ENCODE measurements around the gene TGM6. TPM values are rescaled to one million over a fixed set of nuclear protein-coding genes. Genes with fewer than 3 reads are reported as not detected.
"Not testable (repeated sequence)": the region's sequence is repeated elsewhere in the genome, so short reads cannot be mapped to it uniquely, and the experiment has no call there.

The TGM6 gene
- total RNA-seq, 2 experiments from 2014 or later, result not detected

DNA sequence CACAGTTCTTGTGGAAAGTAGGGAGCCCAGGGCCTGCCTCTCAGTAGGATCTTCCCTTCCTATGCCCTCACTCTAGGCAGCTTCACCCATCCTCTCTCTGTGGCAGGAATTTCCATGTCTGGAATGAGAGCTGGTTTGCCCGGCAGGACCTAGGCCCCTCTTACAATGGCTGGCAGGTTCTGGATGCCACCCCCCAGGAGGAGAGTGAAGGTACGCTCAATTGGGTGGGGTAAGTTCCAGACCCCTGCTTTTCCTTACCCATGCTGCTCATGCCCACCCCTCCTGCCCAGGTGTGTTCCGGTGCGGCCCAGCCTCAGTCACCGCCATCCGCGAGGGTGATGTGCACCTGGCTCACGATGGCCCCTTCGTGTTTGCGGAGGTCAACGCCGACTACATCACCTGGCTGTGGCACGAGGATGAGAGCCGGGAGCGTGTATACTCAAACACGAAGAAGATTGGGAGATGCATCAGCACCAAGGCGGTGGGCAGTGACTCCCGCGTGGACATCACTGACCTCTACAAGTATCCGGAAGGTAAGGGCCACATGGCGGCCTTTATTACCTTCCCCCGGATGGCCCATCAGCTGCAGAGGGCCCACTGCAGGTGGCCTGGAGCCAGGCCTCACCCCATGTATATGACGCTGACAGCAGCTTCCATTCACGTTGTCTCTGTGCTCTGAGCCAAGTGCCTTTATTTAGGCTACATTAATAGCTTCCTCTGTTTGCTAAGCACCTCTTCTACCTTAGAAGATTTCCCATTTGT, 22.8 kb downstream of the TGM6 start:
- DNase-seq, result no peak
- intact Hi-C loops (cut with micrococcal nuclease), result no loop called here
- no peaks in the 10 kb centered on the region for H3K4me1 Mint-ChIP-seq (ENCODE audit: low read depth)
- no peak overlapping the region for H3K27ac Mint-ChIP-seq
- no peaks in the 10 kb centered on the region for H3K36me3 Mint-ChIP-seq
- ChIA-PET CTCF (interaction anchor here (0.6 to 1.6 kb wide), 2 partner anchors 16 to 44 kb away, joined by 3 to 6 read pairs; no protein-coding TSS in a partner anchor), POLR2A (no interaction called here)
- no peak overlapping the region for H3K4me3 Mint-ChIP-seq
- peaks cover 8% of the 10 kb centered on the region for H3K9me3 Mint-ChIP-seq
- peaks cover 7% of the 10 kb centered on the region for H3K27me3 Mint-ChIP-seq

DNA sequence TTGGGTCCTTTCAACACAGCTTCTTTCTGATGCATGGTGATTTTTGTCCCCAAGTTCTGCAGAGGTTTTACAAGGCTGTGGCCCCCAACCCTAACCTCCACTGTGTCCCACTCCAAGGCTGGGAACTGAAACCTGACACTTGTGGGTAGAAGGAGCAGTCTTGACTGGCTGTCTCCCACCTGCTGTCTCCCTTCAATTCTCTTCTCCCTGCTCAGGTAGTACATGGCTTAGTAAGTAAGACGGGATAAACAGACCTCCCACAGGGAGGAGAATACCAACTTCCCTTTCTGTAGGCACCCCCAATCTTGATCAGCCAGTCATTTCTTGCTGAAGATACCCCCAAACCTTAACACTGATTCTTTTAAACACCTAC, 25.0 kb downstream of the TGM6 start:
- POLR2A ChIA-PET, result no interaction called here
- Mint-ChIP-seq H3K36me3 (no peaks in the 10 kb centered on the region), H3K4me3 (no peak overlapping the region), H3K9me3 (peaks cover 8% of the 10 kb centered on the region), H3K4me1 (ENCODE audit: low read depth) (no peaks in the 10 kb centered on the region), H3K27me3 (peaks cover 7% of the 10 kb centered on the region), H3K27ac (no peak overlapping the region)
- no peak for DNase-seq
- intact Hi-C loops (cut with micrococcal nuclease), result no loop called here
- CTCF ChIA-PET, result no interaction called here

DNA sequence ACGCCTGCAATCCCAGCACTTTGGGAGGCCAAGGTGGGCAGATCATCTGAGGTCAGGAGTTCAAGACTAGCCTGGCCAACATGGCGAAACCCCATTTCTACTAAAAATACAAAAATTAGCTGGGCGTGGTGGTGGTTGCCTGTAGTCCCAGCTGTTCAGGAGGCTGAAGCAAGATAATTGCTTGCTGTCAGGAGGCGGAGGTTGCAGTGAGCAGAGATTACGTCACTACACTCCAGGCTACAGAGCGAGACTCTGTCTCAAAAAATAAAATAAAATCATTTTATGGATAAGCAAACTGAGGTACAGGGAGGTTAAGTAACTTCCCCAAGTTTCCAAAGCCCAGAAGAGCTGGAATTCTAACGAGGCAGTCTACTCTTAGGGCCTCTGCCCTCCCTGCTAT, 26.7 kb downstream of the TGM6 start:
- intact Hi-C loops (cut with micrococcal nuclease); H3K27me3 Mint-ChIP-seq; H3K4me1 Mint-ChIP-seq (ENCODE audit: low read depth): not testable (repeated sequence)

DNA sequence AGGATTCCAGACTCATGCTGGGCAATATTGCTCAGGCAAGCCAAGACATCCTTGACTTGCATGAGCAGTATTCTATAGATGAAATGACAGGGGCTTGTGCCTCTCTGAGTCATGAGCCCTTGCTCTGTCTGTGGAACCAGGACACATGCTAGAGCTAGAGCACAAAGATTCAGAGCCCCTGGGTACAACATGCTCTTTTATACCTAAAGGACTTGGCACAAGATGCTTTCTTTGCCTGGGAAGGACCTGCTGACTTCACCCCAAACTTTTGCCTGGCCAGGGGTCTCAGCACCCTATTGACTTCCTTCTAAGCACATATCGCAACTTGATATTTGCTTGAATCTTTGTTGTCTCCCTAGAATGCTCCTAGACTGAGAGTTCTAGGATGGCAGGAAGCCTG, 27.4 kb downstream of the TGM6 start:
- CTCF ChIA-PET, result no interaction called here
- peaks cover 9% of the 10 kb centered on the region for H3K27me3 Mint-ChIP-seq
- no peaks in the 10 kb centered on the region for H3K4me1 Mint-ChIP-seq (ENCODE audit: low read depth)
- H3K9me3 Mint-ChIP-seq, result peaks cover 8% of the 10 kb centered on the region
- H3K4me3 Mint-ChIP-seq, result no peak overlapping the region
- intact Hi-C loops (cut with micrococcal nuclease), result no loop called here
- no peaks in the 10 kb centered on the region for H3K36me3 Mint-ChIP-seq
- H3K27ac Mint-ChIP-seq, result no peak overlapping the region
- POLR2A ChIA-PET, result no interaction called here
- DNase-seq, result no peak

More for the DNA sequence above, 26.7 kb downstream of the TGM6 start:
- POLR2A ChIA-PET, DNase-seq, H3K27ac Mint-ChIP-seq, H3K36me3 Mint-ChIP-seq, H3K9me3 Mint-ChIP-seq, CTCF ChIA-PET, H3K4me3 Mint-ChIP-seq: not testable (repeated sequence)

DNA sequence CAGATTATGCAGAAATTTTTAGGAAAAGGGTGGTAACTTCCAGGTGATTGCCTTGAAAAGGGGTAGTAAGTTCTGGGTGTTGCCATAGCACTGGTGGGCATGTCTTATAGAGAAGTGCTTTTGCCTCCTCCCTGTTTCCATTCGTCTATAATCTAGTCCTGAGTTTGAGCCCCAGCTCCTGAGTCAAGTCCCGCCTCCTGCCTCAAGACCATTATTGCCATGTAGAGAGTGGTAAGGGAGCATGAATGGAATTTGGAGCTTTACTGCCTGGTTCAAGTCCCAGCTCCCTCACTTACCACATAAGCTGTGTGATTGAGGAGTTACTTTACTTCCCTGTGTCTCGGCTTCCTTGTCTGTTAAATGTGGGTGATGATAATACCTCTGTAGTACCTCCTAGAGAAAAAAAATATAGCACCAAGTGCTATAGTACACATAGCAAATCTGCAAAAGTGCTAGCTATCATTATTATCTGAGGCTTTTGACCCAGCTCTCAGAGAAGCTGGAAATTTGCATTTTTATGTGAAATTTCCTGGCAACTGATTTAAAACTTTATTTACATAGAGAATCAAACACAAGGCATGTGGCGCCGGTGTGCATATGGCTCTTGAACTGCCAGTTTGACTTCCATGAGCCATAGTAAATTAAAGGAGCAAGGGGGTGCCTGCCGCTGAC, 36.0 kb downstream of the TGM6 start:
- intact Hi-C loops (cut with micrococcal nuclease), result no loop called here
- no peak overlapping the region for H3K4me3 Mint-ChIP-seq
- H3K27ac Mint-ChIP-seq, result no peak overlapping the region
- no peaks in the 10 kb centered on the region for H3K4me1 Mint-ChIP-seq (ENCODE audit: low read depth)
- POLR2A ChIA-PET, result no interaction called here
- H3K36me3 Mint-ChIP-seq, result no peaks in the 10 kb centered on the region
- no peak for DNase-seq
- CTCF ChIA-PET, result no interaction called here
- H3K27me3 Mint-ChIP-seq, result no peaks in the 10 kb centered on the region
- H3K9me3 Mint-ChIP-seq, result no peaks in the 10 kb centered on the region

DNA sequence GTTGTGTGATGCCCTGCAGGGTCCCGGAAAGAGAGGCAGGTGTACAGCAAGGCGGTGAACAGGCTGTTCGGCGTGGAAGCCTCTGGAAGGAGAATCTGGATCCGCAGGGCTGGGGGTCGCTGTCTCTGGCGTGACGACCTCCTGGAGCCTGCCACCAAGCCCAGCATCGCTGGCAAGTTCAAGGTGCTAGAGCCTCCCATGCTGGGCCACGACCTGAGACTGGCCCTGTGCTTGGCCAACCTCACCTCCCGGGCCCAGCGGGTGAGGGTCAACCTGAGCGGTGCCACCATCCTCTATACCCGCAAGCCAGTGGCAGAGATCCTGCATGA, 36.5 kb downstream of the TGM6 start:
- ChIA-PET POLR2A (no interaction called here), CTCF (no interaction called here)
- H3K4me1 Mint-ChIP-seq (ENCODE audit: low read depth), result no peaks in the 10 kb centered on the region
- H3K36me3 Mint-ChIP-seq, result no peaks in the 10 kb centered on the region
- intact Hi-C loops (cut with micrococcal nuclease), result no loop called here
- H3K4me3 Mint-ChIP-seq, result no peak overlapping the region
- DNase-seq, result no peak
- no peaks in the 10 kb centered on the region for H3K9me3 Mint-ChIP-seq
- no peak overlapping the region for H3K27ac Mint-ChIP-seq
- H3K27me3 Mint-ChIP-seq, result peaks cover 2% of the 10 kb centered on the region

DNA sequence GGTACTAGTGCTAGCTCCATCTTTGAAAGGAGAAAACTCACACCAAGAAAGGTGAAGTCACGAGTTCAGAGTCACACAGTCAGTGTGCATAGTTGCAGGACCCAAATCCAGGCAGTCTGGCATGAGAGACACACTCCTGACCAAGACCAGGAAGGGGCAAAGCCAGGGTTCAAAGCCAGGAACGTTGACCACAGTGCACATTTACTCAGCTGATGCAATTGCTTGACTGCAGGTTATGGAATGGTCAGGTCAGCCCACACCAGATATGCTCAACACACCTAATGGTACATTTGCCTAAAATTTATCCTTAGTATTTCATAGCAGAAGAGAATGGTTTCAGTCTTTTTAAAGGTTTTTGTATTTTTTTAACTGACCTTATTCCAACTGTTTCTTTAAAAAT, 37.7 kb downstream of the TGM6 start:
- Mint-ChIP-seq H3K27ac (no peak overlapping the region), H3K4me1 (ENCODE audit: low read depth) (no peaks in the 10 kb centered on the region), H3K9me3 (no peaks in the 10 kb centered on the region), H3K27me3 (peaks cover 4% of the 10 kb centered on the region), H3K36me3 (no peaks in the 10 kb centered on the region), H3K4me3 (no peak overlapping the region)
- ChIA-PET POLR2A (no interaction called here), CTCF (no interaction called here)
- intact Hi-C loops (cut with micrococcal nuclease), result no loop called here
- no peak for DNase-seq

DNA sequence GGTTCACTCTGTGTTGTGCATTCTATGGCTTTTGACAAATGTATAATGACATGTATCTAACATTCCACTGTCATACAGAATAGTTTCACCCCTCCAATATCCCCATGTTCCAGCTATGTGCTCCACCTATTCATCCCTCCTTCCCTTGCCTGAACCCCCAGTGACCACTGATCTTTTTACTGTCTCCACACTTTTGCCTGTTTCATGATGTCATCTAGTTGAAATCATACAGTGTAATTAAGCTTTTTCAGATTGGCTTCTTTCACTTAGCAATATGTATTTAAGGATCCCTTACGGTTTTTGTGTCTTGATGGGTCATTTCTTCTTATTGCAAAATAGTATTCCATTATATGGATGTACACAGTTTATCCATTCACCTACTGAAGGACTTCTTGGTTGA, 39.8 kb downstream of the TGM6 start:
- intact Hi-C loops (cut with micrococcal nuclease), result no loop called here
- ChIA-PET POLR2A (no interaction called here), CTCF (interaction anchor here (0.6 kb wide), 1 partner anchor 210 kb away, joined by 5 read pairs; no protein-coding TSS in a partner anchor)
- H3K4me1 Mint-ChIP-seq (ENCODE audit: low read depth), result no peaks in the 10 kb centered on the region
- no peak for DNase-seq
- H3K9me3 Mint-ChIP-seq, result no peaks in the 10 kb centered on the region
- H3K36me3 Mint-ChIP-seq, result no peaks in the 10 kb centered on the region
- peaks cover 5% of the 10 kb centered on the region for H3K27me3 Mint-ChIP-seq
- no peak overlapping the region for H3K4me3 Mint-ChIP-seq
- H3K27ac Mint-ChIP-seq, result no peak overlapping the region

DNA sequence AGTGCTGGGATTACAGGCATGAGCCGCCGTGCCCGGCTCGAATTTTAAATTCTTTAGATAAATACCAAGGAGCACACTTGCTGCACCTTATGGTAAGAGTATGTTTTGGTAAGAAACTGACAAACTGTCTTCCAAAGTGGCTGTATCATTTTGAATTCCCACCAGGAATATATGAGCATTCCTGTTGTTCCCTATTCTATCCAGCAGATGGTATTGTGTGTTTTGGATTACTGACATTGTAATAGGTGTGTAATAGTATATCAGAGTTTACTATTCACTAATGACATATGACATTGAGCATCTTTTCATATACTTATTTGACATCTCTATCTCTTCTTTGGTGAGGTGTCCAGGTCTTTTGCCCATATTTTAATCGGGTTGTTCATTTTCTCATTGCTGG, 40.5 kb downstream of the TGM6 start:
- Mint-ChIP-seq H3K36me3 (no peaks in the 10 kb centered on the region), H3K4me3 (no peak overlapping the region), H3K9me3 (no peaks in the 10 kb centered on the region), H3K27ac (no peak overlapping the region), H3K4me1 (ENCODE audit: low read depth) (no peaks in the 10 kb centered on the region), H3K27me3 (peaks cover 5% of the 10 kb centered on the region)
- intact Hi-C loops (cut with micrococcal nuclease), result no loop called here
- POLR2A ChIA-PET, result no interaction called here
- DNase-seq, result no peak
- CTCF ChIA-PET, result no interaction called here

DNA sequence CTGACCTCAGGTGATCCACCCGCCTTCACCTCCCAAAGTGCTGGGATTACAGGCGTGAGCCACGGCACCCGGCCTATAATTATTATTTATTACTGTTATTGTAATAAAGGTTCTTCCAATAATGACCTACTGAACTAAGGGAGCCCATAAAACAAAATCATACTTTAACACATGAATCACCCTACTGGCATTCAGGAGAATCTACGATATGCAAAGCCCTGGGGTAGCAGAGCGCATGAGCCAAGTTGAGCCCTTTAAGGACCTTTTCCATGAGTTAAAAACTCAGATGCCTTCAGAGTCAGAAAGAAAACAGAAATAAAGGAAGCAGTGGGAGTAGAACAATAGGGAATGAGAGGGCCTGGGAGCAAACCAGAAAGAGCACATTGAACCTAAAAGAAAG, 48.4 kb downstream of the TGM6 start:
- ChIA-PET CTCF (interaction anchor here (1.2 kb wide), 1 partner anchor 17 kb away, joined by 3 read pairs; no protein-coding TSS in a partner anchor), POLR2A (no interaction called here)
- Mint-ChIP-seq H3K4me3 (no peak overlapping the region), H3K27me3 (peaks cover 8% of the 10 kb centered on the region), H3K4me1 (ENCODE audit: low read depth) (no peaks in the 10 kb centered on the region), H3K36me3 (no peaks in the 10 kb centered on the region), H3K27ac (no peak overlapping the region), H3K9me3 (no peaks in the 10 kb centered on the region)
- intact Hi-C loops (cut with micrococcal nuclease), result no loop called here
- no peak for DNase-seq

DNA sequence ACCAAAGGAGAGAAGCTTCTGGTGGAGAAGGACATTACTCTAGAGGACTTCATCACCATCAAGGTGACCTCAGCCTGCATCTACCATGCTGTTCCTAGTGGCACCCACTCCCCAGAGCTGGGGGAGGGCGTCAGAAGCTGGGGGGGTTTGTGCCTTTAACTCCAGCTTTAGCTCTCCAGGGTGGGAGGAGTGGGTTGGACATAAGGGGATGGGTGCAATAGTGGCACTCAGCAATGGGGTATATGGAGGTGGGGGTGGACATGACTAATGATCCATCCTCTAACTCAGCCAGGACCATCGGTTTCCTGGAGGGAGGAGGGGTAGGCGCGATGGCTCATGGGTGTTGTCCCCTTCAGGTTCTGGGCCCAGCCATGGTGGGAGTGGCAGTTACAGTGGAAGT, 49.8 kb downstream of the TGM6 start:
- no peak overlapping the region for H3K4me3 Mint-ChIP-seq
- intact Hi-C loops (cut with micrococcal nuclease), result no loop called here
- peaks cover 8% of the 10 kb centered on the region for H3K27me3 Mint-ChIP-seq
- no peaks in the 10 kb centered on the region for H3K9me3 Mint-ChIP-seq
- no peaks in the 10 kb centered on the region for H3K36me3 Mint-ChIP-seq
- POLR2A ChIA-PET, result no interaction called here
- H3K27ac Mint-ChIP-seq, result no peak overlapping the region
- CTCF ChIA-PET, result interaction anchor here (0.7 kb wide), 1 partner anchor 43 kb away, joined by 4 read pairs; no protein-coding TSS in a partner anchor
- no peak for DNase-seq
- no peaks in the 10 kb centered on the region for H3K4me1 Mint-ChIP-seq (ENCODE audit: low read depth)

DNA sequence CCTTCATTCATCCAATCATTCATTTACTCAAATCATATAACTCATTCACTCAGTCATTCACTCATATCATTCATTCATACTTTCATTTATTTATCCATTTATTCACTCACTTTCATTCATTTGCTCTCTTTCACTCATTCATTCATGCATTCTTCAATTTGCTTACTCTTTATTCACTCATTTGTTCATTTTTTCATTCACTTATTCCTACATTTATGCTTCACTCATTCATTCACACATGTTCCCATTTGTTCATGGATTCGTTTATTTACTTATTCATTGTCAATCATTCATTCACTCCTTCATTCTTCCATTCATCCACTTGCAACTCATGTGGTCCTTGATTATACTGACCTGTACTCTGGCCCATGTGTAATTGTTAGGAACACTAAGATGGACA, 50.5 kb downstream of the TGM6 start:
- H3K27me3 Mint-ChIP-seq, result peaks cover 8% of the 10 kb centered on the region
- intact Hi-C loops (cut with micrococcal nuclease), result no loop called here
- H3K4me3 Mint-ChIP-seq, result no peak overlapping the region
- ChIA-PET CTCF (no interaction called here), POLR2A (no interaction called here)
- H3K9me3 Mint-ChIP-seq, result no peaks in the 10 kb centered on the region
- H3K4me1 Mint-ChIP-seq (ENCODE audit: low read depth), result no peaks in the 10 kb centered on the region
- no peak overlapping the region for H3K27ac Mint-ChIP-seq
- no peaks in the 10 kb centered on the region for H3K36me3 Mint-ChIP-seq
- DNase-seq, result no peak

DNA sequence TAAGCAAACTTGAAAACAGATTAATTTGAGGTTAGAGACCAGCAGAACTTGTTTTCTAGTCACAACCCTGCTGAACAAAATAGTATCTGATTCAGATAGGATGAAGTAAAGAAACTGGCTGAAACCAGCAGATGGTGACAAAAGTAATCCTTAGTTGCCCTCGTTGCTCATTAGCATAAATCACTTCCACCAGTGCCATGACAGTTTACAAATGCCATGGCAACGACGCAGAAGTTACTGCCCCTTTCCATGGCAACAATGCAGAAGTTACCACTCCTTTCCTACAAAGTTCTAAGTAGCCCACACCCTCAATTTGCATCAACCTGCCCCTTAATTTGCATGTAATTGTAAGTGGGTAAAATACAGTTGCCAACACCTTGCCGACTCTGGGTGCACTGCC, 66.1 kb downstream of the TGM6 start:
- H3K36me3 Mint-ChIP-seq, result peaks cover 3% of the 10 kb centered on the region
- no peaks in the 10 kb centered on the region for H3K27me3 Mint-ChIP-seq
- ChIA-PET CTCF (interaction anchor here (0.7 to 2.0 kb wide), 4 partner anchors 10 to 305 kb away, joined by 3 to 6 read pairs (median 4); no protein-coding TSS in a partner anchor), POLR2A (no interaction called here)
- no peak overlapping the region for H3K4me3 Mint-ChIP-seq
- H3K4me1 Mint-ChIP-seq (ENCODE audit: low read depth), result peaks cover 22% of the 10 kb centered on the region
- no peak overlapping the region for H3K27ac Mint-ChIP-seq
- H3K9me3 Mint-ChIP-seq, result peaks cover 9% of the 10 kb centered on the region
- intact Hi-C loops (cut with micrococcal nuclease), result no loop called here
- DNase-seq, result no peak
